A549 treated with ZK216348 at 1 μM for 4 hours (cell line): ENCODE measurements around the gene EXOC3L2. TPM values are rescaled to one million over a fixed set of nuclear protein-coding genes. Genes with fewer than 3 reads are reported as not detected.

ENCODE experiments used
- total RNA-seq: library from RNA; stranded (reverse); fragments of 200-300 nt; extraction: Qiagen RNA extraction; gene quantifications from 5 replicates; pipeline ENCODE4 v1.2.3, GENCODE V29; 2022; ENCODE audit warnings: low read depth

EXOC3L2 gene
- total RNA-seq = 1.0 to 2.0 TPM (median 2.0 TPM) in 5 replicates

GRCh38 chr19:45245334-45245787 is at the start of gene EXOC3L2:
EXOC3L2 (minus strand) TSS chr19:45245407; CDS start chr19:45239045, 6,362 bp downstream.

GRCh38 chr19:45250832-45251451 is 5.7 kb upstream of the EXOC3L2 start, which contains the start of gene MARK4:
MARK4 (plus strand) TSS chr19:45251271; CDS start chr19:45251589, 318 bp downstream.

GRCh38 chr19:45178262-45179071 is 66.7 kb downstream of the EXOC3L2 start, which contains the start of gene BLOC1S3:
BLOC1S3 (plus strand) TSS chr19:45178784; CDS start chr19:45179297, 513 bp downstream.

GRCh38 chr19:45177817-45178261 is 67.4 kb downstream of the EXOC3L2 start, which contains the start of gene TRAPPC6A:
TRAPPC6A (minus strand) TSS chr19:45178237; CDS start chr19:45178218, 19 bp downstream.

Other genes with a start within 250 kb of the EXOC3L2 start
- 21.5 to 47.3 TPM (median 39.4 TPM) in 5 replicates for gene RELB, start 243.9 kb downstream of the EXOC3L2 start, total RNA-seq
- 53.3 to 78.2 TPM (median 70.7 TPM) in 5 replicates for gene CLASRP, start 206.4 kb downstream of the EXOC3L2 start, total RNA-seq
- 5.5 to 12.5 TPM (median 11.8 TPM) in 5 replicates for gene ZNF296, start 168.9 kb downstream of the EXOC3L2 start, total RNA-seq
- 75.9 to 97.8 TPM (median 96.0 TPM) in 5 replicates for gene GEMIN7, start 166.1 kb downstream of the EXOC3L2 start, total RNA-seq
- 23.1 to 37.0 TPM (median 36.1 TPM) in 5 replicates for gene PPP1R37, start 152.2 kb downstream of the EXOC3L2 start, total RNA-seq
- gene NKPD1, start 84.4 kb downstream of the EXOC3L2 start, total RNA-seq = 0.08 to 0.34 TPM (median 0.32 TPM) in 5 replicates
- gene TRAPPC6A, start 67.2 kb downstream of the EXOC3L2 start, total RNA-seq = 29.2 to 47.2 TPM (median 38.5 TPM) in 5 replicates
- 13.7 to 22.6 TPM (median 17.2 TPM) in 5 replicates for gene BLOC1S3, start 66.6 kb downstream of the EXOC3L2 start, total RNA-seq
- 5.5 to 8.6 TPM (median 7.4 TPM) in 5 replicates for gene MARK4, start 5.9 kb upstream of the EXOC3L2 start, total RNA-seq
- gene CKM, start 77.5 kb upstream of the EXOC3L2 start, total RNA-seq = 0.08 TPM in 1 of 5 replicates, not detected in the others
- gene KLC3, start 95.3 kb upstream of the EXOC3L2 start, total RNA-seq = 0.40 to 1.2 TPM (median 0.79 TPM) in 5 replicates
- 8.5 to 14.6 TPM (median 12.9 TPM) in 5 replicates for gene ERCC2, start 125.2 kb upstream of the EXOC3L2 start, total RNA-seq
- 28.2 to 49.5 TPM (median 33.1 TPM) in 5 replicates for gene PPP1R13L, start 159.7 kb upstream of the EXOC3L2 start, total RNA-seq
- 36.5 to 57.4 TPM (median 49.7 TPM) in 5 replicates for gene POLR1G, start 161.2 kb upstream of the EXOC3L2 start, total RNA-seq
- 133 to 168 TPM (median 162 TPM) in 5 replicates for gene ERCC1, start 178.5 kb upstream of the EXOC3L2 start, total RNA-seq
- gene FOSB, start 222.6 kb upstream of the EXOC3L2 start, total RNA-seq = 13.5 to 20.1 TPM (median 14.6 TPM) in 5 replicates